ENCODE measurements around the gene NLRP1. TPM values are rescaled to one million over a fixed set of nuclear protein-coding genes. Genes with fewer than 3 reads are reported as not detected.

Gene NLRP1
- total and polyA plus RNA-seq, 2 of the 13 experiments (the other 11 are each of a cell fraction or from before 2014, with no cell fraction given) = 3.4 to 3.7 TPM

GRCh38 chr17:5486206-5487124 lies 97.8 kb downstream of the NLRP1 start, which contains the start of gene MIS12 (continued):
- TF ChIP-seq KDM3A (CRISPR knock-in tag; IDR thresholded peaks at IDR 0.05; ENCODE audit: low read depth) = peak; percentile 48; the same call in 1 of the 2 replicates
- TF ChIP-seq ZSCAN25 (CRISPR knock-in tag; IDR thresholded peaks at IDR 0.05) = peak; percentile 45; the same call in 1 of the 2 replicates
- no peak for TF ChIP-seq SMARCE1 (IDR thresholded peaks at IDR 0.05; ENCODE audit: borderline replicate concordance)
- TF ChIP-seq CSRNP1 (CRISPR knock-in tag; IDR thresholded peaks at IDR 0.05) = peak; percentile 74; the same call in 1 of the 2 replicates
- TF ChIP-seq ATF1 (CRISPR knock-in tag; IDR thresholded peaks at IDR 0.05) = peak; percentile 92
- TF ChIP-seq NCOR1 (IDR thresholded peaks at IDR 0.05; ENCODE audit: borderline replicate concordance, low read length) = peak; percentile 9; the same call in 1 of the 2 replicates
- no peak for TF ChIP-seq TRAFD1 (CRISPR knock-in tag; IDR thresholded peaks at IDR 0.05; ENCODE audit: borderline replicate concordance)
- TF ChIP-seq TBX2 (CRISPR knock-in tag; IDR thresholded peaks at IDR 0.05; ENCODE audit: borderline replicate concordance) = peak; percentile 78
- TF ChIP-seq KLF11 (CRISPR knock-in tag; IDR thresholded peaks at IDR 0.05) = 0 out of 2 replicates have a peak, but pooled peaks have one; percentile 31
- TF ChIP-seq SATB2 (CRISPR knock-in tag; IDR thresholded peaks at IDR 0.05) = peak; percentile 66; the same call in 1 of the 2 replicates
- TF ChIP-seq PATZ1 (CRISPR knock-in tag; IDR thresholded peaks at IDR 0.05) = 0 out of 2 replicates have a peak, but pooled peaks have one; percentile 0
- peak; percentile 77; the same call in 1 of the 2 replicates for TF ChIP-seq ZIK1 (CRISPR knock-in tag; IDR thresholded peaks at IDR 0.05; ENCODE audit: borderline replicate concordance, low read depth)
- no peak for TF ChIP-seq ZBTB43 (CRISPR knock-in tag; conservative IDR thresholded peaks at IDR 0.05)
- peak; percentile 28; the same call in 1 of the 2 replicates for TF ChIP-seq MIER3 (CRISPR knock-in tag; IDR thresholded peaks at IDR 0.05; ENCODE audit: borderline replicate concordance)
- TF ChIP-seq HNF1B (CRISPR knock-in tag; IDR thresholded peaks at IDR 0.05) = peak; percentile 71; the same call in 1 of the 2 replicates
- no peak for TF ChIP-seq ZNF615 (CRISPR knock-in tag; IDR thresholded peaks at IDR 0.05; ENCODE audit: borderline replicate concordance)
- no peak for TF ChIP-seq TCF12 (IDR thresholded peaks at IDR 0.05)
- TF ChIP-seq TCF12 (CRISPR knock-in tag; IDR thresholded peaks at IDR 0.05) = no peak

Measured in HepG2 (cell line).